ENCODE results near the gene HEATR5A. TPM values are rescaled to one million over a fixed set of nuclear protein-coding genes. Genes with fewer than 3 reads are reported as not detected.

HEATR5A gene
- total and polyA plus RNA-seq, 2 donors (not counting 1 experiment from before 2014, with no cell fraction given): 45.4 to 59.8 TPM

DNA sequence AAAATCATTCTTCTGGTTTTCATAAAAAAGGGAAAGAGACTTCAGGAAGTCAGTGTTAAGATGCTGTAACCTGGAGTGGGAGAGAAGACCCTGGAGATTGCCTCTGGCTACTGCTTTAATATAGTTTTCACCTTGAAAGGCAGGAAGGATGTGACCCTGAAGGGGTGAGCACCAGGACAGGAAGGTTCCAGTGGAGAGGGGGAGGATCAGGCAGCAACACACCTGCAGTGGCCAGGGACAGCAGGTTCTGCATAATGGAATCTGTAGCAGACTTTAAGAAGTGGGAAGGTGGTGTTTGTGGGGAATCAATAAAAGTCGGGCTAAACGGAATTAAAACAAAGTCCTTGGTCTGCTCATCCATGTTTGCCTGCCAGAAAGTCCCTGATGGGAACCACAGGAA lies 6.3 kb upstream of the HEATR5A start:
- Histone ChIP-seq H3K9ac (ENCODE audit: insufficient read depth, low read length) (no peak overlapping the region), H2AFZ (ENCODE audit: low read length) (no peak overlapping the region), H3K4me3 (replicated peaks in 1 of 4; ENCODE audit: control extremely low read depth in 1 of 4, insufficient read depth in 1 of 4, low read depth in 3 of 4, low read length in 4 of 4) (no peak overlapping the region), H3K27me3 (ENCODE audit: control insufficient read depth, insufficient read depth, low read length) (no peaks in the 10 kb centered on the region), H3K36me3 (ENCODE audit: control insufficient read depth, insufficient read depth, low read length) (no peaks in the 10 kb centered on the region), H3K4me2 (ENCODE audit: extremely low read depth, insufficient read depth, low read length) (no peak overlapping the region), H3K79me2 (ENCODE audit: control insufficient read depth, insufficient read depth, low read length) (no peaks in the 10 kb centered on the region), H4K20me1 (ENCODE audit: control insufficient read depth, extremely low read depth, insufficient read depth, low read length) (no peaks in the 10 kb centered on the region), H3K9me3 (ENCODE audit: control insufficient read depth, insufficient read depth, low read depth, low read length) (no peaks in the 10 kb centered on the region), H3K4me1 (ENCODE audit: control insufficient read depth, extremely low read depth, insufficient read depth, low read length) (no peaks in the 10 kb centered on the region), H3K27ac (ENCODE audit: insufficient read depth, low read length) (no peak overlapping the region)
- DNase-seq (ENCODE audit: low read depth in 2 of 2): no peak
- TF ChIP-seq EZH2 (IDR thresholded peaks at IDR 0.05; ENCODE audit: low read length, missing control alignments): no peak
- TF ChIP-seq CTCF (conservative IDR thresholded peaks at IDR 0.05 in 1 of 2, IDR thresholded peaks at IDR 0.05 in 1 of 2; ENCODE audit: low read depth in 1 of 2, low read length in 2 of 2): no peak

- Histone ChIP-seq H3K4me3 (replicated peaks in 1 of 4; ENCODE audit: control extremely low read depth in 1 of 4, insufficient read depth in 1 of 4, low read depth in 3 of 4, low read length in 4 of 4) (no peak overlapping the region), H3K4me2 (ENCODE audit: extremely low read depth, insufficient read depth, low read length) (no peak overlapping the region), H4K20me1 (ENCODE audit: control insufficient read depth, extremely low read depth, insufficient read depth, low read length) (no peaks in the 10 kb centered on the region), H3K9ac (ENCODE audit: insufficient read depth, low read length) (no peak overlapping the region), H3K36me3 (ENCODE audit: control insufficient read depth, insufficient read depth, low read length) (no peaks in the 10 kb centered on the region), H3K27ac (ENCODE audit: insufficient read depth, low read length) (no peak overlapping the region), H2AFZ (ENCODE audit: low read length) (no peak overlapping the region), H3K79me2 (ENCODE audit: control insufficient read depth, insufficient read depth, low read length) (no peaks in the 10 kb centered on the region), H3K9me3 (ENCODE audit: control insufficient read depth, insufficient read depth, low read depth, low read length) (no peaks in the 10 kb centered on the region), H3K4me1 (ENCODE audit: control insufficient read depth, extremely low read depth, insufficient read depth, low read length) (no peaks in the 10 kb centered on the region), H3K27me3 (ENCODE audit: control insufficient read depth, insufficient read depth, low read length) (no peaks in the 10 kb centered on the region)
- TF ChIP-seq CTCF (conservative IDR thresholded peaks at IDR 0.05 in 1 of 2, IDR thresholded peaks at IDR 0.05 in 1 of 2; ENCODE audit: low read depth in 1 of 2, low read length in 2 of 2) (no peak), EZH2 (IDR thresholded peaks at IDR 0.05; ENCODE audit: low read length, missing control alignments) (no peak)
- DNase-seq (ENCODE audit: low read depth in 2 of 2): no peak
These were observed 5.6 kb upstream of the HEATR5A start for GRCh38 chr14:31425905-31426304.

DNA sequence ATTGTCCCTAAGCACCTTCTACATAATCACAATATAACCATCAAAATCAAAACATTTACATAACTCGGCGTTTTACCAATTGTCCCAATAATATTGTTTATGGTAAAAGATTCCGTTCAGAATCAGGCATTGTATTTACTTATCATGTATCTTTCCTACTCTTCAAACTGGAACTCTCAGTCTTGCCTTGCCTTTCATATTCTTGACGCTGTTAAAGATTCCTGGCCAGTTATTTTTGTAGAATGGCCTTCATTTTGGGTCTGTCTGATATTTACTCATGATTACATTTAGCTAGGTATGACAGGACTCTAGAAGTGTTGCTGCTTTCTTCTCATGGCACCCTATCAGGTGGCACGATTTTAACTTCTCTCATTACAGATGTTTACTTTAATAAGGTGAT lies 850 bp upstream of the HEATR5A start:
- H3K9me3 ChIP-seq (ENCODE audit: control insufficient read depth, insufficient read depth, low read depth, low read length): no peaks in the 10 kb centered on the region
- peak overlapping the region; percentile 73 for H3K27ac ChIP-seq (ENCODE audit: insufficient read depth, low read length)
- no peak overlapping the region for H3K9ac ChIP-seq (ENCODE audit: insufficient read depth, low read length)
- peak overlapping the region; percentile 80 for H3K4me2 ChIP-seq (ENCODE audit: extremely low read depth, insufficient read depth, low read length)
- H2AFZ ChIP-seq (ENCODE audit: low read length): peak overlapping the region; percentile 57
- H4K20me1 ChIP-seq (ENCODE audit: control insufficient read depth, extremely low read depth, insufficient read depth, low read length): no peaks in the 10 kb centered on the region
- no peak overlapping the region for H3K4me3 ChIP-seq (replicated peaks in 1 of 4; ENCODE audit: control extremely low read depth in 1 of 4, insufficient read depth in 1 of 4, low read depth in 3 of 4, low read length in 4 of 4)
- no peaks in the 10 kb centered on the region for H3K27me3 ChIP-seq (ENCODE audit: control insufficient read depth, insufficient read depth, low read length)
- peaks cover 31% of the 10 kb centered on the region for H3K79me2 ChIP-seq (ENCODE audit: control insufficient read depth, insufficient read depth, low read length)
- no peaks in the 10 kb centered on the region for H3K36me3 ChIP-seq (ENCODE audit: control insufficient read depth, insufficient read depth, low read length)
- TF ChIP-seq EZH2 (IDR thresholded peaks at IDR 0.05; ENCODE audit: low read length, missing control alignments) (no peak), CTCF (conservative IDR thresholded peaks at IDR 0.05 in 1 of 2, IDR thresholded peaks at IDR 0.05 in 1 of 2; ENCODE audit: low read depth in 1 of 2, low read length in 2 of 2) (no peak)
- DNase-seq (ENCODE audit: low read depth in 2 of 2): no peak
- H3K4me1 ChIP-seq (ENCODE audit: control insufficient read depth, extremely low read depth, insufficient read depth, low read length): no peaks in the 10 kb centered on the region

Measured in fibroblast of lung (primary cell).